HG02973 (cell line): ENCODE results near the gene SGTA.
"Not testable (repeated sequence)": the region's sequence is repeated elsewhere in the genome, so short reads cannot be mapped to it uniquely, and the experiment has no call there.

Source experiments
- ATAC-seq: cut with Tn5 transposase; IDR thresholded peaks from one replicate; pipeline ENCODE4 v1.9.1; 2021; ENCODE audit warnings: moderate library complexity; ENCODE audit not compliant: unreplicated experiment

The SGTA gene

DNA sequence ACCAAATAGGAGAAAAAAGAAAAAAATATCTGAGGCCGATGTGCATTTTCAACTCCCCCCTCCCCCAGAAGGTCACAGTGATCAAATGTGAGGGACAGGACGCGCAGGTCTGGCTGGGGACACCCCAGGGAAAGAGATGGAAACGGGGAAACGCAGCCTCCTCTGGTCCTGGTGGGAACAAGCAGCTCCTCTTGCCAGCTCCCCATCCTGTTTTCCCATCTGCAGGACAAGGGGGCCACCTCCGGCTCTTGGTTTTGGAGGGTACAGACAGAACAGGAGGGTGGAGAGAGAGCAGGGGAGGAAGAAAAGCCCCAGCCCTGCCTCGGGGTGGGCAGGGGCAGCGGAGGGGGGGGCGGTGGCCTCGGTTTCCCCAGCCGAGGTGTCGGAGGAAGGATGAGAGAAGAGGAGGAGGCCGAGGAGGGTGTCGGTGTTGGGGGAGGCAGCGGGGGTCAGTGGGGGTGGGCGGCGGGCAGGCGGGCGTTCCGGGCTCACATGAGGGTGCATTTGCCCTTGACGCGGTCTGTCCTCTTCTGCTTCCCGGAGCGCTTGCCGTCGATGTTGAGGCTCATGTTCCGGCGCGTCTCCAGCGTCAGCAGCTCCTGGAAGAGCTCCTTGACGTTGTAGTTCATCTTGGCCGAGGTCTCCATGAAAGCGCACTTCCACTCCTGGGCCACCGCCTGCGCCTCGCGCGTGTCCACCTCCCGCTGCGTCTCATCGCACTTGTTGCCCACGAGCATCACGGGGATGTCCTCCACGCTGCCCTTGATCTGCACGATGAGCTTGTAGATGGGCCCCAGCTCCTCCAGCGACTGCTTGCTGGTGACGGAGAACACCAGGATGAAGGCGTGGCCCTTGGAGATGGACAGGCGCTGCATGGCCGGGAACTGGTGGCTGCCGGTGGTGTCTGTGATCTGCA lies 66.1 kb downstream of the SGTA start:
- ATAC-seq: no peak

GRCh38 chr19:2716275-2716650 lies 66.8 kb downstream of the SGTA start:
- no peak for ATAC-seq

DNA sequence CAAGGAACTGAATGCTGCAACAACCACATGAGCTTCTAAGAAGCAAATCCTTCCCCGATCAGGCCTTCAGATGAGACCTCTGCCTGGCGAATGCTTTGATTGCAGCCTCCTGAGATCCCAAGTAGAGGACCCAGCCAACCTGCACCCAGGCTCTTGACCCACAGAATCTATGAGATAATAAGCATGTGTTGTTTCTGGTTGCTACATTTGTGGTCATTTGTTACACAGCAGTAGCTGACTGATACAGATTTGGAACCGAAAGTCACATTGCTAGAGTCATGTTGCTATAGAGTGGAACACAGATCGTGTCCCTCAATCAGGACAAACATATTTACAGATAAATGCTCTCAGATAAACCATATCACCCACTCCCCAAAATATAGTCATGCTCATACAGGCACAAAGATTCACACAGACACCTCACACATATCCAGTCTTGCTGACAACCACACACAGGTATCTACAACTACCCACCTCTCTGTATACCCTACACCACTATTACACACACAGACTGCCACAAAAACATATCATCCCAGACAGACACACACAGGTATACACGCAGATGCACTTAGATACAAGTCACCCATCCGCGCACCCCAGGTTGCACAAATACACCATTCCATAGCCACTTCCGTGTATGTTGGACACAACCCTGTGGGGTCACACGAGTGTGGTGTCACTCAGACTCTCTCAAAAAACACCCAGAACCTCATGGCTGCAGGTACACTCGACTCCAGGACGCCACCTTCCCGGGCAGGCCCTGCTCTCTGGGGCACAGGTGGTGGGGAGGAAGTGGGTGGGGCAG lies 67.4 kb downstream of the SGTA start:
- ATAC-seq: no peak

GRCh38 chr19:2714531-2715269 lies 68.4 kb downstream of the SGTA start:
- no peak for ATAC-seq

GRCh38 chr19:2714102-2714501 lies 69.0 kb downstream of the SGTA start:
- not testable (repeated sequence) for ATAC-seq

GRCh38 chr19:2713170-2713569 lies 69.9 kb downstream of the SGTA start:
- ATAC-seq: not testable (repeated sequence)

DNA sequence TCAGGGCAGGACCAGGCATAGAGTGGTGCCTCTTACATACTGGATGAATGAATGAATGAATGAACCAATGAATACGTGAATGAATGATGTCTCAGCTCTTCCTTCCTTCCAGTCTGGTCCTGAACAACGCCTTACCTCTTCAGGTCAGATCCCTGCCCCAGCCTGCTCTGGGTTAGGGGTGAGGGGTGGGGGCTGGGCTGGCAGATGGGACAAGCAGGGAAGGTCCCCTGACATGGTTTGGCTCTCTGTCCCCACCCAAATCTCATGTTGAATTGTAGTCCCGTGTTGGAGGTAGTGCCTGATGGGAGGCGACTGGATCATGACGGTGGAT lies 71.2 kb downstream of the SGTA start:
- no peak for ATAC-seq

DNA sequence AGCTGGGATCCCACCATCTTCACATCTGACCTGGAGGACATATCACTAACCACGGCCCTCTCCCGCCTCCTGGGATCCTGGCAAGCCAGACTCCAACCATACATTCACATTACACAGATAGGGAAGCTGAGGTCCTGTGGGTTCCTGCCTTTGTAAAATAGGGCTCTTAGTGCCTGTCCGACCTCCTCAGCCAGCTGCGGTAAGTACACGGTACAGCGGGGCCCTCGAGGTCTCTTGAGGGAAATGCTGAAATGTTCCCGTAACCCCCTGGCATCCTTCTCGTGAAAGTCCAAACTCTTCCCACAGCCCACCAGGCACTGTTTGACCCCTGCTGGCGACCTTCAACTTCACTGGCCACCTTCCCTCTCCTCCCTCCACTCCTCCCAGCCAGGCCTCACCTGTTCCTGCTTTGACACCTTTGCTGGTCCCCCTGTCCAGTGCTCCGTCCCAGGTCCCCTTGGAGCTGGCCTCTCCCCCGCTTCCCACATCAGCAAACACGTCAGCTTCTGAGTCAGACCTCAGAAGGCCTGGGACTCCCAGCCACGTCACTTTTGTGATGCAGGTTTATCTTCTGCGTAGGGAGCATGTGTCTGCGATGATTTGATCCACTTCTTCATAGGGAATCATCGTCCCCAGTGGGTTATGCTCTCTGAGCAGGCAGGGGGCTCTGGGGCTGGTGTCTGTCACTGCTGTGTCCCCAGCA lies 71.8 kb downstream of the SGTA start:
- no peak for ATAC-seq

- ATAC-seq: no peak
Measured at GRCh38 chr19:2706251-2706650, 76.8 kb downstream of the SGTA start.
